ENCODE data around the gene RNF31. TPM values are rescaled to one million over a fixed set of nuclear protein-coding genes. Genes with fewer than 3 reads are reported as not detected.

Gene RNF31
- total RNA-seq, 1 donor, result 38.4 TPM

DNA sequence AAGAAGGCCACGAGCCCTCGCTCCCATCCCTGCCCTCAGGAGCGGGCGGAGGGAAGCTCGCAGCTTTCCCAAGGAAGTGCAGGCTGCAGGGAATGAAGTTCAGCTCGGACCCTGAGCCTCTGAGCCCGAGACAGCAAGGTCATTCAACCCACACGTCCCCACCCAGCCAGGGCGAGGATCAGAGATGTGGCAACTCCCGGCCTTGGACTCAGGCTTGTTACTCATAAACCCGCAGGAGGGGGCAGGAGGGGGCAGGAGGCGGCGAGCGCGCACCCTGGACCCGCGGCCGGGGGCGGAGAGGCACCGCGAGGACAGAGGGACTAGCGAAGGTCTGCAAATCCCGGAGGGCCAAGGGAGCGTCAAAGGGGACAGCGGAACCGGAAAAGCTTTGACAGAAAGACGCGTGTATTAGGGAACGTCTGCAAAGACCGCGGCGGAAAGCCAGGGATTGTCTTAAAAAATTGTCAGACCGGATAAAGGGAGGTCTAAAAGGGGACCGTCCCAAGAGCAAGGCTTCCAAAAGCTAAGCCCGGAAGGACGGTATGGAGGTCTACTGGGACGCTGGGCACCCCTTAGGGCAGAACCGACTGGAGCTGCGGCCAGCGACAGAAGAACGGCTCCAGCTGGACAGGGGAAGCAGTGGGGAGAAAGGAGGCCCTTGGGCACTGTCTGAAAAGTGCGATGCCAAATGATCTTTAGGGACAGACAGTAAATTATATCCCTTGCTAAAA lies 33.3 kb upstream of the RNF31 start:
- H3K27me3 ChIP-seq (ENCODE audit: insufficient read depth, low read length), result no peaks in the 10 kb centered on the region
- no peaks in the 10 kb centered on the region for H3K9me3 ChIP-seq (ENCODE audit: low read depth, low read length)
- H3K4me3 ChIP-seq (ENCODE audit: low read length), result peak overlapping the region; percentile 87
- peaks cover 35% of the 10 kb centered on the region for H3K4me1 ChIP-seq (ENCODE audit: insufficient read depth, low read length)

DNA sequence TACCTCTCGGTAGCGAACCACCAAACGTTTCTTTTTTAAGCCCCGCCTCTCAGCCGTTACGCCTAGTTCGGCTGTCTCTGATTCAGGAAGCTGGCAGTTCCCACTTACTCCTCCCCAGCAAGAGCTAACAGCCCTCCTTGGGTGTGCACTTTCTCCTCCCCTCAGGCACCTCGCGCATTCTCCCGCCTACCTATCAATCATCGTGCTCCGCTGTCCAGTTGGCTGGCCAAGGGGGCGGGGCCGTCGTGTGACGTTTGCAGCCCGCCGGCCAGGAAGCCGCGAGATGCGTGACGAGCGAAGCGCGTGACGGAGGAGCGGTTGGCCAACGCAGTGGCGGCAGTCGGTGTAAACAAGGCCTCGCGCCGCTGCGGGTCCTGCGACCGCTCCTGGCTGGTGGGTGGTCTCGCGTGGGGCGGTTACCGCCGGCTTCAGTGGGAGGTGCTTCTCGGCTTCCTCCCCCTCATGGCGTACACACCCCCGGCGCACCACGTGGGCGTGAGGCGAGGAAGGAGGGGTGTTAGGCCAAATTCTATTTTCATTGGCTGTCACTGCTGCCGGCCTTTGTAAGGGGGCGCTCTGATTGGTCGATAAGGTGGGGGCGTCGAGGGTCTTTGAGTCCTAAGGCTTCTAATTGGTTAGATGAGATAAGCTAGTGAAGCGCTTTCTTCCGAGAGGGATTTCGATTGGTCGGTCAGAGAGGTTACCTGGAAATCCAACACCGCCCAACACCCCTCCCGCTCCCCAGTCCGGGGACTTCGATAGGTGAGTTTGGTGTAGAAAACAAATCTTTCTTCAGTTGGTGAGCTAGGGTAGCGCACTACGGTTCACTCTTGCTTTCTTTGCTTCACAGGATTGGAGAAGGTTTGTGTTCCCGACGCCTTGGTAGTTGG lies 32.5 kb upstream of the RNF31 start, which contains the start of the genes DCAF11 and NRL:
DCAF11 (plus strand) TSS at position 246 of the 890 bp plus-strand sequence. CDS start 818 bp downstream, outside the sequence.
NRL (minus strand) TSS at position 418 of the 890 bp plus-strand sequence. CDS start 32,101 bp downstream, outside the sequence.
- no peaks in the 10 kb centered on the region for H3K27me3 ChIP-seq (ENCODE audit: insufficient read depth, low read length)
- peaks cover 30% of the 10 kb centered on the region for H3K4me1 ChIP-seq (ENCODE audit: insufficient read depth, low read length)
- no peaks in the 10 kb centered on the region for H3K9me3 ChIP-seq (ENCODE audit: low read depth, low read length)
- H3K4me3 ChIP-seq (ENCODE audit: low read length), result peak within 1 kb of the TSS; percentile 87

DNA sequence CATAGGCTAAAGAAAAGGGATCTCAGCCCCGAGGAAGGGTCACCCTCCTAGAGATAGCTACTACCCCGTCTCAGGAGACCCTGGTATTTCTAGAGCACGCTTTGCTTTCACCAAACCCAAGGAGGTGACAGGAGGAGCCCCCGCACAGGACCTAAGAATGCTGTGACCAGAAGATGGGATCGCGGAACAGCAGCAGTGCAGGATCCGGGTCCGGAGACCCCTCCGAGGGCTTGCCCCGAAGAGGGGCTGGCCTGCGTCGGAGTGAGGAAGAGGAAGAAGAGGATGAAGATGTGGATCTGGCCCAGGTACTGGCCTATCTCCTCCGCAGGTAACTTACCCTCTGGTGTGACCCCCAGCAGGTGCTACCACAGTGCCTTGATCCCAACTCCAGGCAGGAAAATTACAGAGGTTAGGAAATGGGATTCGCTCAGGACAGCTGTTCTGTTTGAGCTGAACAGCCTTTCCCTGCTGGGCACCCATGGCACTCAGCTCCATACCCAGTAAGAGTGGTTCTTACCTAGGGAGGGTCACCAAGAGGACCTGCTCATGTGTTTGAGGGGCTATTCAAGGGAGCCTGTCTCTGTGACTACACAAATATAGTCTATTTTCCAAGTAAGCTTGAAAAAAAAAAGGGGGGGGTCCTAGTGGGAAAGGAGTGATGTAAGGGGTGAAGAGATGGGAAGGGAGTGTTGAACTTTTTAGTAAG lies 31.7 kb upstream of the RNF31 start:
- no peaks in the 10 kb centered on the region for H3K9me3 ChIP-seq (ENCODE audit: low read depth, low read length)
- peaks cover 27% of the 10 kb centered on the region for H3K4me1 ChIP-seq (ENCODE audit: insufficient read depth, low read length)
- no peaks in the 10 kb centered on the region for H3K27me3 ChIP-seq (ENCODE audit: insufficient read depth, low read length)
- peak overlapping the region; percentile 87 for H3K4me3 ChIP-seq (ENCODE audit: low read length)

DNA sequence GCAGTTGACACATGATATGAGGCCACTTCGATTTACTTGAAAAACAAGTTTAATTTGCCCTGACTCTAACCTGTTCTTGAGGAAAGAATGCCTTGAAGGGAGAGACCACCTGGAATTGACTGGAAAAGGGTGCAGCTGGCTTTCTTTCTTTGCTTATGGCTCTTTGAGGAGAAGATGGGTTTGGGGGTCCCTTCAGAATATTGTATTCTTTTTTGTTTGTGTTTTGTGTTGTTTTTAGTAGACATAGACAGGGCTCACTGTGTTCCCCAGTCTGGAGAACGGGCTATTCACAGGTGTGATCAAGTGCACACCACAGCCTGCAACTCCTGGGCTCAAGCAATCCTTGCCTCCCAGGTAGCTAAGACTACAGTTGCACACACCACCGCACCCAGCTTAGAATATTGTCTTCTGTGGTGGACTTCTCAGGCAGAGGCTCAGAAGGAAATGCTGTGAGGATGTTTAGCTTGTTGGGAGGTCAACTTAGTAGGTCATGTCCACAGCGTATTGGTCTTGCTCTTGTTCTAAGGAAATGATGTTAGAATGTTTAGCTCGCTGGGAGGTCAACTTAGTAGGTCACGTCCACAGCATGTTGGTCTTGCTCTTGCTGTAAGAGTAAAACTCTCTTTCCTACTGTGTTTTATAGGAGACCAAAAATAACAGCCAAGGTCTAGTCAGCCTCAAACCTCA lies 31.0 kb upstream of the RNF31 start:
- Histone ChIP-seq H3K4me3 (ENCODE audit: low read length) (peak overlapping the region; percentile 87), H3K27me3 (ENCODE audit: insufficient read depth, low read length) (no peaks in the 10 kb centered on the region), H3K4me1 (ENCODE audit: insufficient read depth, low read length) (peaks cover 27% of the 10 kb centered on the region)

DNA sequence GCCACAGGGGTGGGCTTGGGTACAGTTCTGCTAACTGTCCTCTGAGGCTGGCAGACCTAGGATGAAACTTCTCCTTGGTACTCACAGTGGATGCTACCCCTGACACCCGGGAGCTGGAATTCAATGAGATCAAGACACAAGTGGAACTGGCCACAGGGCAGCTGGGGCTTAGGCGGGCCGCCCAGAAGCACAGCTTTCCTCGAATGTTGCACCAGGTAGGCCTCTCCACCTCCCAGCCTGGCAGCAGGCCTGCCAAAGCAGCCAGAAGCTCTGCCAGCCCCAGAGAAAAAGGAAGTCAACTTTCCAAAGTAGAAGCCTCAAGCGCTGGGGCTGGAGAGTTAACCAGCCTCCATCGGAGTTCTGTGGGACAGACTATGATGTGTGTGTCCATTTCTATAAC lies 30.1 kb upstream of the RNF31 start:
- Histone ChIP-seq H3K4me3 (ENCODE audit: low read length) (no peak overlapping the region), H3K4me1 (ENCODE audit: insufficient read depth, low read length) (peaks cover 27% of the 10 kb centered on the region), H3K9me3 (ENCODE audit: low read depth, low read length) (no peaks in the 10 kb centered on the region), H3K27me3 (ENCODE audit: insufficient read depth, low read length) (no peaks in the 10 kb centered on the region)

More for the DNA sequence above, 31.0 kb upstream of the RNF31 start:
- H3K9me3 ChIP-seq (ENCODE audit: low read depth, low read length), result no peaks in the 10 kb centered on the region

DNA sequence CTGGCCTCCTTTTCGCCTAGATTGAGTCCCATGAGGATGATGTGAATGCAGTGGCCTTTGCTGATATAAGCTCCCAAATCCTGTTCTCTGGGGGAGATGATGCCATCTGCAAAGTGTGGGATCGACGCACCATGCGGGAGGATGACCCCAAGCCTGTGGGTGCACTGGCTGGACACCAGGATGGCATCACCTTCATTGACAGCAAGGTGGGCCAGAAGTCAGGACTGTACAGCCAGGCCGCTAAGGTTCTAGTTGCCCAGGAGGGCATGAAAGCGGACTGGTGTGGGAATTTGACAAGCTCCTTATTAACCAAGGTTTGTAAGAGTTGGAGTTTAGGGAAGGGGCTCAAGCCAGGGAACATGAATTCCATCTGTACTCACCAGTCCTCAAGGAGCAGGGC lies 27.6 kb upstream of the RNF31 start:
- H3K4me1 ChIP-seq (ENCODE audit: insufficient read depth, low read length), result peaks cover 21% of the 10 kb centered on the region
- no peak overlapping the region for H3K4me3 ChIP-seq (ENCODE audit: low read length)
- H3K27me3 ChIP-seq (ENCODE audit: insufficient read depth, low read length), result no peaks in the 10 kb centered on the region
- no peaks in the 10 kb centered on the region for H3K9me3 ChIP-seq (ENCODE audit: low read depth, low read length)

DNA sequence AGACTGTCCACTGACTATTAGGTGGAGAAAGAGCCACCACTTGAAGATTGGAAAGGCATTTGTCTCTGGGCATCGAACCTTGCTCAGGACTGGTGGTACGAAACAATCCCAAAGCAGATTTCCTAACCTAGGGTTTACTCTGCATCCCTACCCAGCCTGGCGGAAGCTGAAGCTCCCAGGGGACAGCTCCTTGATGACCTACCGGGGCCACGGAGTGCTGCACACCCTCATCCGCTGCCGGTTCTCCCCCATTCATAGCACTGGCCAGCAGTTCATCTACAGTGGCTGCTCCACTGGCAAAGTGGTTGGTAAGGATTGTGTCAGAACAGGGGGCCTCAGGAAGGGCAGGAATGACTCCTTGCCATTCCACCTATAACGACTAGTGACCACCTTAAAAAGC lies 26.1 kb upstream of the RNF31 start:
- Histone ChIP-seq H3K9me3 (ENCODE audit: low read depth, low read length) (no peaks in the 10 kb centered on the region), H3K4me1 (ENCODE audit: insufficient read depth, low read length) (peaks cover 12% of the 10 kb centered on the region), H3K27me3 (ENCODE audit: insufficient read depth, low read length) (no peaks in the 10 kb centered on the region), H3K4me3 (ENCODE audit: low read length) (no peak overlapping the region)

DNA sequence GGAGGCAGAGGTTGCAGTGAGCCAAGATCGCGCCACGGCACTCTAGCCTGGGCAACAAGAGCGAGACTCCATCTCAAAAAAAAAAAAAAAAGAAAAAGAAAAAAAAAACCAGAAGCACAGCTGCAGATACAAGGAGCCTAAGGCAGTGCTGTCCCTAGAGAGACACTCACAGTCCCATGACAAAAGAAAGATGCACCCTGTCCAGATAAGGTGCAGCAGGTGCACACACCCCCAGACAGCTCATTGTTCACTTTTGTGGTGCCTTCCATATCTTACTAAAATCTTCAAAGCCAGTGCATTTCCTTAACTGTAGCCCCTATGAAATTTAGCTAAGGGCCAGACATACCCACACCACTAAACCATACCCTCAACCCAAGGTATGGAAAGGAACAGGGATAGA lies 24.9 kb upstream of the RNF31 start:
- Histone ChIP-seq H3K4me1 (ENCODE audit: insufficient read depth, low read length) (no peaks in the 10 kb centered on the region), H3K4me3 (ENCODE audit: low read length) (no peak overlapping the region), H3K27me3 (ENCODE audit: insufficient read depth, low read length) (no peaks in the 10 kb centered on the region), H3K9me3 (ENCODE audit: low read depth, low read length) (no peaks in the 10 kb centered on the region)

DNA sequence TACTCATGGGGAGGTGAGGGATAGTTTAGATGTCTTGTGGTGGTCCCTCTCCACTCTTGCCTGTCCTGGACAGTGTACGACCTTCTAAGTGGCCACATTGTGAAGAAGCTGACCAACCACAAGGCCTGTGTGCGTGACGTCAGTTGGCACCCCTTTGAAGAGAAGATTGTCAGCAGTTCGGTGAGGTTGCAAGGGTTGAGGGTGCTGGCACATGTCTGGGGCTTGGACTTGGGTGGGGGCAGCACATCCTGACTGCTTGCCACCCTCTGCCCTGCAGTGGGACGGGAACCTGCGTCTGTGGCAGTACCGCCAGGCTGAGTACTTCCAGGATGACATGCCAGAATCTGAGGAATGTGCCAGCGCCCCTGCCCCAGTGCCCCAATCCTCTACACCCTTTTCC lies 24.4 kb upstream of the RNF31 start:
- Histone ChIP-seq H3K27me3 (ENCODE audit: insufficient read depth, low read length) (no peaks in the 10 kb centered on the region), H3K4me3 (ENCODE audit: low read length) (no peak overlapping the region), H3K9me3 (ENCODE audit: low read depth, low read length) (no peaks in the 10 kb centered on the region), H3K4me1 (ENCODE audit: insufficient read depth, low read length) (no peaks in the 10 kb centered on the region)

DNA sequence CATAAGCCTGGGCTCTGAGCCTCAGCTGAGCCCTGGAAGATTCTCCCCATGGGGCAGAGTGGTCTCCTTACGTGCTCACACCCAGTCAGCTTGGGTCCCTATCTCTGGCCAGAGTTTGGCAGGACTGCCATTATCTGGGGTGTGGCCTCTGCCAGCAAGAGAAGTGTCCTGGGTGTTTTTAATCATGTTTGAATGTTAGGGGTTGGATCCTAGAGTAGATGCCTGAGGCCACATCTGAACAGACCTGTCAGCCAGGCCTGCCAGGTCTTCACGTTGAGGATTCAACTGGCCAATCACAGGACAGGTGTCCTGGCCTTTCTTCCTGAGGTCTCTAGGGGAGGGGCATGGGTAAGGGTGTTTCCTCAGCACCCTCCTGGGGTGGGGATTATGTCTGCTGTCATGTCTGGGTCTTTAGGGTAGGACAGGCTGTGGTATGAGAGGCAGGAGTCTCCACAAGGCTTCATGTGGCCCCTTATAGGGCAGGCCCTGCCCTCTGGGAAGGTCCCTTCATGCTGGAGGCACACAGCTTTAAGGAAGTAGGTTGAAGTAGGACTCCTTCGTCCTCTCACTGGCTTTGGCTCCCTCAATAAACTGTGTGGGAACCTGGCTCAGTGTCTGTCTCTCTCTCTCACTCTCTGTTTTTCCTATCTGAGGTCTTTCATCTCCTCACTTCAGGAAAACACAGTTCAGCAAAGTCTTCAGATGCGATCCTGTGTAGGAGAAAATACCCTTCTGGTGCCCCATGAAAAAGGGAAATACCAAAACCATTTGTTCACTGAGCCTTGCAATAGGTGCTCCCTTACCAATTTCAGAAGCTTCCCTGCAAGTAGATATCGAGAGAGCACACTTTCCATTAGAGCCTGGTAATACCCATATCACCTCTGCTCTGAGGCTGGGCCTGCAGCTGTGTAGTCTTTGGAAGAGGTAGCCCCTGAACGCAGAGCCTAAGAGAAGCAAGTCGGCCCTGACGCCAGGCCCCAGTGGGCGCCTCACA lies 23.6 kb upstream of the RNF31 start:
- Histone ChIP-seq H3K4me1 (ENCODE audit: insufficient read depth, low read length) (no peaks in the 10 kb centered on the region), H3K4me3 (ENCODE audit: low read length) (no peak overlapping the region), H3K9me3 (ENCODE audit: low read depth, low read length) (no peaks in the 10 kb centered on the region), H3K27me3 (ENCODE audit: insufficient read depth, low read length) (no peaks in the 10 kb centered on the region)

DNA sequence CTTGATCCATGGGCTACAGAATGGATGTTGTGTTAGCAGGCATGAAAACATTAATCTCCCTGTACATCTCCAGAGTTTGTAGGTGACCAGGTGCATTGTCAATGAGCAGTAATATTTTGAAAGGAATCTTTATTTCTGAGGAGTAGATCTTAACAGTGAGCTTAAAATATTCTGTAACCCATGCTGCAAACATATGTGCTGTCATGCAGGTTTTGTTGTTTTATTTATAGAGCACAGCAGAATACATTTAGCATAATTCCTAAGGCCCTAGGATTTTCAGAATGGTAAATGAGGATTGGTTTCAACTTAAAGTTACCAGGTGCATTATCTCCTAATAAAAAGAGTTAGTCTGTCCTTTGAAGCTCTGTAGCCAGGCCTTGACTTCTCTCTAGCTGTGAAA lies 20.4 kb upstream of the RNF31 start:
- Histone ChIP-seq H3K4me1 (ENCODE audit: insufficient read depth, low read length) (peaks cover 4% of the 10 kb centered on the region), H3K27me3 (ENCODE audit: insufficient read depth, low read length) (no peaks in the 10 kb centered on the region), H3K4me3 (ENCODE audit: low read length) (no peak overlapping the region), H3K9me3 (ENCODE audit: low read depth, low read length) (no peaks in the 10 kb centered on the region)

DNA sequence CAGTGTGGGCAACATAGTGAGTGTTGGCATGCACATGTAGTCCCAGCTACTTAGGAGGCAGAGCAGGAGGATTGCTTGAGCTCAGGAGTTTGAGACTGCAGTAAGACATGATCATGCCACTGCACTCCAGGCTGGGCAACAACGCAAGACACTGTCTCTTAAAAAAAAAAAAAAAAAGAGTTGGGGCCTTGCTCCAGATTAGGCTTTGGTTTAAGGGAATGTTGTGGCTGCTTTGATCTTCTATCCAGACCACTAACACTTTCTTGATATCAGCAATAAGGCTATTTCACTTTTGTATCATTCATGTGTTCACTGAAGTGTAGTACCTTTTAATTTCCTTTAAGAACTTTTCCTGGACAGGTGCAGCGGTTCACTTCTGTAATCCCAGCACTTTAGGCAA lies 19.6 kb upstream of the RNF31 start:
- no peaks in the 10 kb centered on the region for H3K27me3 ChIP-seq (ENCODE audit: insufficient read depth, low read length)
- no peaks in the 10 kb centered on the region for H3K9me3 ChIP-seq (ENCODE audit: low read depth, low read length)
- H3K4me1 ChIP-seq (ENCODE audit: insufficient read depth, low read length), result peaks cover 12% of the 10 kb centered on the region

DNA sequence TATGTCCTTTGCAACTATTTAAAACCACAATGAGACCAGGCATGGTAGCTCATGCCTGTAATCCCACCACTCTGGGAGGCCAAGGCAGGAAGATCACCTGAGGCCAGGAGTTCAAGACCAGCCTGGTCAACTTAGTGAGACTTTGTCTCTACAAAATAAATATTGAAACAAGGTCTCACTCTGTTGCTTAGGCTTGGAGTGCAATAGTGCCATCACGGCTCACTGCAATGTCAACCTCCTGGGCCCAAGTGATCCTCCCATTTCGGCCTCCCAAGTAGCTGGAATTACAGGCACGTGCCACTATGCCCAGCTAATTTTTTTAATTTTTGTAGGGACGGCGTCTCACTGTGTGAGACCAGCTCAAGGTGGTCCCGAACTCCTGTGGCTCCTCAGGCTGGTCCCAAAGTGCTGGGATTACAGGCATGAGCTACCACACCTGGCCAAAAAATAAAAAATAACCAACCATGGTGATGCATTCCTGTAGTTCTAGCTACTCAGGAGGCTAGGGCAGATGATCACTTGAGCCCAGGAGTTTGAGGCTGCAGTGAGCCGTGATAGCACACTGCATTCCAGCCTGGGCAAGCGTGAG lies 17.8 kb upstream of the RNF31 start:
- H3K4me3 ChIP-seq (ENCODE audit: low read length), result no peak overlapping the region
- peaks cover 16% of the 10 kb centered on the region for H3K4me1 ChIP-seq (ENCODE audit: insufficient read depth, low read length)
- no peaks in the 10 kb centered on the region for H3K9me3 ChIP-seq (ENCODE audit: low read depth, low read length)
- no peaks in the 10 kb centered on the region for H3K27me3 ChIP-seq (ENCODE audit: insufficient read depth, low read length)

More for the DNA sequence above, 19.6 kb upstream of the RNF31 start:
- no peak overlapping the region for H3K4me3 ChIP-seq (ENCODE audit: low read length)

Measured in mononuclear cell (primary cell).